ENCODE data around the gene SLMAP.

DNA sequence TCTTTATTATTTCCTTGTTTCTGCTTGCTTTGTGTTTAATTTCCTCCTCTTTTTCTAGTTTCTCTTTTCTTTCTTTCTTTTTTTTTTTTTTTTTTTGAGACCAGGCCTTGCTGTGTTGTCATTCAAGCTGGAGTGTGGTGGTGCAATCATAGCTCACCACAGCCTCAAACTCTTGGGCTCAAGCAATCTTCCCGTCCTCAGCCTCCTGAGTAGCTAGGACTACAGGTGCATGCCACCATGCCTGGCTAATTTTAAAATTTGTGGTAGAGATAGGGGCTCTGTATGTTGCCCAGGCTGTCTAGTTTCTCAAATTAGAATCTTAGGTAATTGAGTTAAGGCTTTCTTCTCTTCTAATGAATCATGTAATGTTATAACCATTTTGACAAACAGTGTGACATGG, 22.4 kb downstream of the SLMAP start:
- TF ChIP-seq, protein P1, sequence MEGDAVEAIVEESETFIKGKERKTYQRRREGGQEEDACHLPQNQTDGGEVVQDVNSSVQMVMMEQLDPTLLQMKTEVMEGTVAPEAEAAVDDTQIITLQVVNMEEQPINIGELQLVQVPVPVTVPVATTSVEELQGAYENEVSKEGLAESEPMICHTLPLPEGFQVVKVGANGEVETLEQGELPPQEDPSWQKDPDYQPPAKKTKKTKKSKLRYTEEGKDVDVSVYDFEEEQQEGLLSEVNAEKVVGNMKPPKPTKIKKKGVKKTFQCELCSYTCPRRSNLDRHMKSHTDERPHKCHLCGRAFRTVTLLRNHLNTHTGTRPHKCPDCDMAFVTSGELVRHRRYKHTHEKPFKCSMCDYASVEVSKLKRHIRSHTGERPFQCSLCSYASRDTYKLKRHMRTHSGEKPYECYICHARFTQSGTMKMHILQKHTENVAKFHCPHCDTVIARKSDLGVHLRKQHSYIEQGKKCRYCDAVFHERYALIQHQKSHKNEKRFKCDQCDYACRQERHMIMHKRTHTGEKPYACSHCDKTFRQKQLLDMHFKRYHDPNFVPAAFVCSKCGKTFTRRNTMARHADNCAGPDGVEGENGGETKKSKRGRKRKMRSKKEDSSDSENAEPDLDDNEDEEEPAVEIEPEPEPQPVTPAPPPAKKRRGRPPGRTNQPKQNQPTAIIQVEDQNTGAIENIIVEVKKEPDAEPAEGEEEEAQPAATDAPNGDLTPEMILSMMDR (conservative IDR thresholded peaks at IDR 0.05; ENCODE audit: low read depth, low read length), result no peak
- TF ChIP-seq, protein P2, sequence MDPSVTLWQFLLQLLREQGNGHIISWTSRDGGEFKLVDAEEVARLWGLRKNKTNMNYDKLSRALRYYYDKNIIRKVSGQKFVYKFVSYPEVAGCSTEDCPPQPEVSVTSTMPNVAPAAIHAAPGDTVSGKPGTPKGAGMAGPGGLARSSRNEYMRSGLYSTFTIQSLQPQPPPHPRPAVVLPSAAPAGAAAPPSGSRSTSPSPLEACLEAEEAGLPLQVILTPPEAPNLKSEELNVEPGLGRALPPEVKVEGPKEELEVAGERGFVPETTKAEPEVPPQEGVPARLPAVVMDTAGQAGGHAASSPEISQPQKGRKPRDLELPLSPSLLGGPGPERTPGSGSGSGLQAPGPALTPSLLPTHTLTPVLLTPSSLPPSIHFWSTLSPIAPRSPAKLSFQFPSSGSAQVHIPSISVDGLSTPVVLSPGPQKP (IDR thresholded peaks at IDR 0.05; ENCODE audit: borderline replicate concordance, low read depth, low read length), result no peak
- TF ChIP-seq FOS (IDR thresholded peaks at IDR 0.05; ENCODE audit: low read depth, low read length) (no peak), POLR2A (IDR thresholded peaks at IDR 0.05; ENCODE audit: low read depth, low read length) (no peak), MXI1 (IDR thresholded peaks at IDR 0.05; ENCODE audit: borderline replicate concordance, low read depth, low read length) (no peak), RAD21 (IDR thresholded peaks at IDR 0.05; ENCODE audit: low read length) (no peak), CEBPB (IDR thresholded peaks at IDR 0.05; ENCODE audit: low read depth, low read length) (no peak), MAZ (IDR thresholded peaks at IDR 0.05; ENCODE audit: borderline replicate concordance, low read depth, low read length) (no peak), RFX5 (IDR thresholded peaks at IDR 0.05; ENCODE audit: low read depth, low read length) (no peak)
